ENCODE data around the gene ZDHHC17. TPM values are rescaled to one million over a fixed set of nuclear protein-coding genes. Genes with fewer than 3 reads are reported as not detected.

ZDHHC17 gene
- total RNA-seq (ENCODE audit: low replicate concordance), result 41.3 and 106 TPM in 2 replicates

DNA sequence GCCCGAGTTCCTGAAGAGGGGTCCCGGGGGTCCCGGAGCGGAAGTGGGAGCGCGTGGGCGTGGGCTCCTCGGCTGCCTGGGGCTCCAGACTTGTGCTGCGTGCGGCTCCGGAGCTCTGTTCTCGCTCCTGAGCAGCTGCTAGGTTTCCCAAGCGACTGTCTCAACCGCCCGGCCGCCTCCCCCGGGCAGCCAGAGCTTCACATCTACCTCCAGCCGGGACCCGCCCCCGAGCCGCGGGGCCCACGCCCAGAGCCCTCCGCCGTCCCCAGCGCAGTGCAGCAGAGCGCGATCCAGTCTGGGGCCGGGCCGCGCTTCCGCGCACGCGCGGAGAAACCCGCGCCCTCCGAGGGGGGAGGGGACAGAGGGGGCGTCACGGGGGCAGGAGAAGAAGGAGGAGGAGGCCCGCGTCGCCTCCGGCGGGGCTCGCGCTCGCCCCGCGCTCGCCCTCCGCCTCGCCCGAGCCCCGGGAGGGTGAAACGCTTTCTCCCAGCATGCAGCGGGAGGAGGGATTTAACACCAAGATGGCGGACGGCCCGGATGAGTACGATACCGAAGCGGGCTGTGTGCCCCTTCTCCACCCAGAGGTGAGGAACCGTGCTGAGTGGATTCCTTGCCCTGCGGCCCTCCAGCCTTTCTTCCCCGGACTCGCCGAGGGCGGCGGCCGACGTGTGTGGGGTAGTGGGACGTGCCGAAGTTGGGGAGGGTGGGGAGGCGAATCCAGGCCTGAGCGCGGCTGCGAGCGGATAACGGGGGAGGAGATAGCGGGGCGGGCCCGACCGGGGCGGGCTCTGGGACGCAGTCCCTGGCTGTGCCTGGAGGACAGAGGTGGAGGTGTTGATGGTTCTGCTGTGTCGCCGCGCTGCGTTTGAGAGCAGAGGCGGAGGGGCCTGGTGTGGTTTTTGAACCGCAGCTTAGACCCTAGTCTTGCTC, at the start of gene ZDHHC17:
TSS of gene ZDHHC17 (plus strand) at position 370 of the 930 bp plus-strand sequence. CDS start at position 492, 122 bp downstream.

GRCh38 chr12:76878899-76879709, 115.2 kb downstream of the ZDHHC17 start, which contains the start of gene CSRP2:
Gene CSRP2 (minus strand): TSS chr12:76879019. CDS start chr12:76866260, 12,759 bp downstream.

Other genes starting within 250 kb of the ZDHHC17 start
- gene OSBPL8, start 204.3 kb upstream of the ZDHHC17 start, total RNA-seq (ENCODE audit: low replicate concordance), result 53.7 and 227 TPM in 2 replicates
- 13.5 and 29.0 TPM in 2 replicates for gene CSRP2, start 114.9 kb downstream of the ZDHHC17 start, total RNA-seq (ENCODE audit: low replicate concordance)

Measured in smooth muscle cell of the coronary artery (primary cell).